ENCODE data around the gene FRZB. TPM values are rescaled to one million over a fixed set of nuclear protein-coding genes. Genes with fewer than 3 reads are reported as not detected.

Gene FRZB
- total RNA-seq, 2 donors from 2014 or later, result 0.66 to 2.9 TPM

DNA sequence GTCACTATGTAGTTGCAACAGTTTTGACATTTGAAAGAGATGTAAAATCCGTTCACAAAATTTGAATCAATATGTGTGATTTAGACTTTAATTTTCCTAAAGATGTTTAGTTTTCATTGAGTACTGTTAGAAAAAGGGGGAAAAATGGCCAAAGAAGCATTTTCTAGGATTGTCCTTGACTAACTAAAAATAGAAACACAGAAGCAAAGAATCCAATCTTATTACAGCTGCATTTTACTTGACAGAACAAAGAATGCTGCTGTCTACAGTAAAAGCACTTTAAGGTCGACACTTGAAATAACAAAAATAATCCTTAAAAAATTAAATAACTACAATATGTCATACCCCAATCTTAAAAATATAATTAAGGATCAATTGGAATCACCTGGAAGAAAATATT, 48.9 kb downstream of the FRZB start:
- Histone ChIP-seq H3K27me3 (no peaks in the 10 kb centered on the region), H3K9me3 (no peaks in the 10 kb centered on the region), H3K27ac (no peak overlapping the region), H3K4me3 (no peak overlapping the region), H3K4me1 (peaks cover 14% of the 10 kb centered on the region), H3K36me3 (replicated peaks in 1 of 2; ENCODE audit: insufficient read depth in 1 of 2, low read depth in 2 of 2) (no peaks in the 10 kb centered on the region)
- intact Hi-C loops (cut with DNase I), result no loop called here
- no peak for TF ChIP-seq POLR2A (IDR thresholded peaks at IDR 0.05)
- TF ChIP-seq, protein P1, sequence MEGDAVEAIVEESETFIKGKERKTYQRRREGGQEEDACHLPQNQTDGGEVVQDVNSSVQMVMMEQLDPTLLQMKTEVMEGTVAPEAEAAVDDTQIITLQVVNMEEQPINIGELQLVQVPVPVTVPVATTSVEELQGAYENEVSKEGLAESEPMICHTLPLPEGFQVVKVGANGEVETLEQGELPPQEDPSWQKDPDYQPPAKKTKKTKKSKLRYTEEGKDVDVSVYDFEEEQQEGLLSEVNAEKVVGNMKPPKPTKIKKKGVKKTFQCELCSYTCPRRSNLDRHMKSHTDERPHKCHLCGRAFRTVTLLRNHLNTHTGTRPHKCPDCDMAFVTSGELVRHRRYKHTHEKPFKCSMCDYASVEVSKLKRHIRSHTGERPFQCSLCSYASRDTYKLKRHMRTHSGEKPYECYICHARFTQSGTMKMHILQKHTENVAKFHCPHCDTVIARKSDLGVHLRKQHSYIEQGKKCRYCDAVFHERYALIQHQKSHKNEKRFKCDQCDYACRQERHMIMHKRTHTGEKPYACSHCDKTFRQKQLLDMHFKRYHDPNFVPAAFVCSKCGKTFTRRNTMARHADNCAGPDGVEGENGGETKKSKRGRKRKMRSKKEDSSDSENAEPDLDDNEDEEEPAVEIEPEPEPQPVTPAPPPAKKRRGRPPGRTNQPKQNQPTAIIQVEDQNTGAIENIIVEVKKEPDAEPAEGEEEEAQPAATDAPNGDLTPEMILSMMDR (IDR thresholded peaks at IDR 0.05), result no peak
- DNase-seq (no peak), ATAC-seq (no peak)
- WGBS, 2 donors, result 19 to 23% methylated on average over 2 of the region's 2 CpGs

DNA sequence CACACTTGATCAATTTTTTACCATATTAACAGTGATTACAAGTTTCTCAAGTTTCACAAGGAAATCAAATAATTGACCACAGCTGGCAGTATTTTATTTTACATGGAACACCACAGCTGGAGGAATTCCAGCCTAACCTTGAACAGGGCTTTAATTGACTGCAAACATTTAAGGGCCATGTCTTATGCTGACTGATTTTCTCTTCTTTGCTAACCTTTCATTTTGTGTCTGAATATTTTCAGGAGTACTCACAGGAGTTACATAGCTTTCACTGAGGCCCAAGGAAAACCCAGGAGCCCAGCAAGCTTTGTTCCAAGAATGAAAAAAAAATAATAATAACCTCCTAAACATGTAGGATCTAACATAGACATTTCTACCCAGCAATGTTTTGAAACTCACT, 49.6 kb downstream of the FRZB start:
- Histone ChIP-seq H3K4me1 (peaks cover 14% of the 10 kb centered on the region), H3K27ac (peak overlapping the region in 1 of 4 donors; percentile 15), H3K27me3 (no peaks in the 10 kb centered on the region), H3K9me3 (no peaks in the 10 kb centered on the region), H3K4me3 (no peak overlapping the region), H3K36me3 (replicated peaks in 1 of 2; ENCODE audit: insufficient read depth in 1 of 2, low read depth in 2 of 2) (no peaks in the 10 kb centered on the region)
- no peak for ATAC-seq
- no peak for TF ChIP-seq POLR2A (IDR thresholded peaks at IDR 0.05)
- TF ChIP-seq, protein P1 (IDR thresholded peaks at IDR 0.05), result no peak
- DNase-seq, result no peak
- intact Hi-C loops (cut with DNase I), result no loop called here

DNA sequence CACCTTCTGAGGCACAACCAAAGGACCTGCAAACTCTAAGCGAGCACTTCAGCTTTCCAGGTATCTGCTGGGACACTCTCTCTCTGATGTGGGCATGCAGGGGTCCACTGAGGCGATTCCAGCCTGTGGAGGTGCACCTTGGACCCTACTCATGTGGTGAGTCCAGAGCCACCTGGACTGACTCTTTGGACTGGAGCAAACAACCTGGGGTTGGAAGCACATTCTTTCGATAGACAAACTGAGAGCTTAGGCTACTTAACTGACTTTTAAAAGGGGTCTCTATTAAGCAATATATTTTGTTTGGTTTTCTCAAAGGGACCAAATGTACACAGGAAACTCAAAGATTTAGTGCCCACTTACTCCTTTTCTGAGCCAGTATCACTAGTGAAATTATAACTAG, 51.6 kb downstream of the FRZB start:
- no peak overlapping the region for H3K27ac ChIP-seq
- ATAC-seq (no peak), DNase-seq (no peak)
- peaks cover 14% of the 10 kb centered on the region for H3K4me1 ChIP-seq
- 86 to 94% methylated on average over 3 of the region's 3 CpGs for WGBS, 2 donors
- no peak overlapping the region for H3K4me3 ChIP-seq
- H3K36me3 ChIP-seq (replicated peaks in 1 of 2; ENCODE audit: insufficient read depth in 1 of 2, low read depth in 2 of 2), result no peaks in the 10 kb centered on the region
- intact Hi-C loops (cut with DNase I), result no loop called here
- H3K27me3 ChIP-seq, result no peaks in the 10 kb centered on the region
- TF ChIP-seq, protein P1 (IDR thresholded peaks at IDR 0.05), result no peak
- TF ChIP-seq POLR2A (IDR thresholded peaks at IDR 0.05), result no peak
- no peaks in the 10 kb centered on the region for H3K9me3 ChIP-seq

DNA sequence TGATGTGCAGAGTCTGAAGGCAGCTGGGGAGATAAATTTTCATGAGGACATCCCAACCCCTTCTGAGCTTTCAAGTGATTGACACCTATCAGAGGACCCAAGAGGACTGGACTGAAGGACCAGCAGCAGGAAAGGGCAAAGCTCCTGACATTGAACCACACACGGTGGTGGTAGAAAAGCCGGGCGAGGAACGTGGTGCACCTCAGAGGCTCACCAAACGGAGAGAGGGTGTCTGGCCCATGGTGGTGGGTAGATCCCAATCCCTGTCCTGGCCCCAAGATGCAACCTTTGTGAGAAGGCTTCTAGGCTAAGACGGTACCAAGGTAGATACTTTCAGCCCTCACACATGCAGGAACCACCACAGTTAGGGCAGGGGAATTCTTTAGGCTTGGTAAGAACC, 52.1 kb downstream of the FRZB start:
- DNase-seq, result no peak
- peaks cover 14% of the 10 kb centered on the region for H3K4me1 ChIP-seq
- no peak for ATAC-seq
- H3K4me3 ChIP-seq, result no peak overlapping the region
- no peak for TF ChIP-seq POLR2A (IDR thresholded peaks at IDR 0.05)
- TF ChIP-seq, protein P1 (IDR thresholded peaks at IDR 0.05), result no peak
- H3K9me3 ChIP-seq, result no peaks in the 10 kb centered on the region
- no peaks in the 10 kb centered on the region for H3K27me3 ChIP-seq
- H3K36me3 ChIP-seq (replicated peaks in 1 of 2; ENCODE audit: insufficient read depth in 1 of 2, low read depth in 2 of 2), result no peaks in the 10 kb centered on the region
- 92 to 94% methylated on average over 6 of the region's 6 CpGs for WGBS, 2 donors
- intact Hi-C loops (cut with DNase I), result no loop called here
- no peak overlapping the region for H3K27ac ChIP-seq

DNA sequence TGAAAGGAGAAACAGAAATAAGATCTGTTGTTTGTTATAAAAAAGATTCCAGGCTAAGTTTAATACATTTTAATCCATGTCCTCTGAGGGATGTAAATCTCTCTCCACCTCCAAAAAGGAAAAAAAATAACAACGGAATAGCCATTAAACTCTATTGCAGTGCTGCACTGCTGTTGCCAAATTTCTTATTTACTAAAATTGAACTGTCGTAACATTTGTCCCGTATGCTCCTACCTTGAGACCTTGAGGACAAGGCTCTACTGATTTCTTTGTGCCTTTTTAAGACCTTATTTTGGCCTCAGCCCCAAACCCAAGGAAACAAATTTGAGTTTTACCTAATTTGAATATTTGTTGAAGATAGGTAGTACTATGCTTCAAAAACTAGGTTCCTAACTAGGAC, 56.4 kb downstream of the FRZB start:
- Histone ChIP-seq H3K27me3 (no peaks in the 10 kb centered on the region), H3K4me1 (no peaks in the 10 kb centered on the region), H3K27ac (no peak overlapping the region), H3K9me3 (no peaks in the 10 kb centered on the region), H3K36me3 (replicated peaks in 1 of 2; ENCODE audit: insufficient read depth in 1 of 2, low read depth in 2 of 2) (no peaks in the 10 kb centered on the region), H3K4me3 (no peak overlapping the region)
- TF ChIP-seq POLR2A (IDR thresholded peaks at IDR 0.05), result no peak
- TF ChIP-seq, protein P1 (IDR thresholded peaks at IDR 0.05), result no peak
- 44 to 50% methylated on average over 3 of the region's 3 CpGs for WGBS, 2 donors
- intact Hi-C loops (cut with DNase I), result no loop called here
- ATAC-seq (no peak), DNase-seq (no peak)
